ENCODE measurements around the gene NR3C2. TPM values are rescaled to one million over a fixed set of nuclear protein-coding genes. Genes with fewer than 3 reads are reported as not detected.

The NR3C2 gene
- total and polyA plus RNA-seq, 12 donors = 1.1 to 19.8 (median 11.7) TPM

GRCh38 chr4:148108766-148109165, 333.4 kb downstream of the NR3C2 start:
- H3K27ac ChIP-seq = no peak overlapping the region
- no peaks in the 10 kb centered on the region for H3K27me3 ChIP-seq
- intact Hi-C loops (cut with DNase I) = no loop called here
- no peaks in the 10 kb centered on the region for H3K9me3 ChIP-seq (replicated peaks in 1 of 3)
- no peak overlapping the region for H3K4me3 ChIP-seq
- H3K36me3 ChIP-seq (replicated peaks in 1 of 2) = no peaks in the 10 kb centered on the region
- DNase-seq = no peak
- WGBS, 4 donors = 84 to 98% (median 91%) methylated on average over 5 to 7 of the region's 7 CpGs
- no peaks in the 10 kb centered on the region for H3K4me1 ChIP-seq (replicated peaks in 1 of 2)
- TF ChIP-seq POLR2A (IDR thresholded peaks at IDR 0.05) (no peak), CTCF (IDR thresholded peaks at IDR 0.05) (no peak)

GRCh38 chr4:148103597-148104355, 338.4 kb downstream of the NR3C2 start:
- no peak overlapping the region for H3K4me3 ChIP-seq
- H3K9me3 ChIP-seq (replicated peaks in 1 of 3) = no peaks in the 10 kb centered on the region
- TF ChIP-seq CTCF (IDR thresholded peaks at IDR 0.05) = no peak
- no peak for TF ChIP-seq POLR2A (IDR thresholded peaks at IDR 0.05)
- intact Hi-C loops (cut with DNase I) = no loop called here
- H3K36me3 ChIP-seq (replicated peaks in 1 of 2) = no peaks in the 10 kb centered on the region
- 92 to 96% (median 94%) methylated on average over 7 of the region's 7 CpGs for WGBS, 4 donors
- DNase-seq = no peak
- no peak overlapping the region for H3K27ac ChIP-seq
- no peaks in the 10 kb centered on the region for H3K27me3 ChIP-seq
- no peaks in the 10 kb centered on the region for H3K4me1 ChIP-seq (replicated peaks in 1 of 2)

GRCh38 chr4:148101790-148102189, 340.4 kb downstream of the NR3C2 start:
- H3K27me3 ChIP-seq = no peaks in the 10 kb centered on the region
- H3K4me3 ChIP-seq = no peak overlapping the region
- 58 to 71% (median 70%) methylated on average over 4 of the region's 4 CpGs for WGBS, 4 donors
- no peak overlapping the region for H3K27ac ChIP-seq
- TF ChIP-seq CTCF (IDR thresholded peaks at IDR 0.05) (no peak), POLR2A (IDR thresholded peaks at IDR 0.05) (no peak)
- no peaks in the 10 kb centered on the region for H3K9me3 ChIP-seq (replicated peaks in 1 of 3)
- no peaks in the 10 kb centered on the region for H3K36me3 ChIP-seq (replicated peaks in 1 of 2)
- intact Hi-C loops (cut with DNase I) = no loop called here
- no peaks in the 10 kb centered on the region for H3K4me1 ChIP-seq (replicated peaks in 1 of 2)
- DNase-seq = no peak

GRCh38 chr4:148101235-148101634, 341.0 kb downstream of the NR3C2 start:
- no peak overlapping the region for H3K27ac ChIP-seq
- no peak for DNase-seq
- no peaks in the 10 kb centered on the region for H3K36me3 ChIP-seq (replicated peaks in 1 of 2)
- H3K9me3 ChIP-seq (replicated peaks in 1 of 3) = no peaks in the 10 kb centered on the region
- H3K4me3 ChIP-seq = no peak overlapping the region
- 80 to 96% (median 94%) methylated on average over 3 of the region's 3 CpGs for WGBS, 4 donors
- no peaks in the 10 kb centered on the region for H3K4me1 ChIP-seq (replicated peaks in 1 of 2)
- intact Hi-C loops (cut with DNase I) = no loop called here
- TF ChIP-seq POLR2A (IDR thresholded peaks at IDR 0.05) = no peak
- no peak for TF ChIP-seq CTCF (IDR thresholded peaks at IDR 0.05)
- H3K27me3 ChIP-seq = no peaks in the 10 kb centered on the region

Measured in adrenal gland (tissue), 12 donors.